ENCODE results near the gene MMD.

MMD gene

GRCh38 chr17:55458287-55458900 lies 36.8 kb upstream of the MMD start:
- H3K4me3 ChIP-seq (ENCODE audit: control insufficient read depth, low read depth, low read length), result no peak overlapping the region
- TF ChIP-seq CTCF (IDR thresholded peaks at IDR 0.05; ENCODE audit: control insufficient read depth, insufficient read depth, low read depth, low read length, missing control alignments), result no peak
- no peak for DNase-seq (ENCODE audit: low read depth)

GRCh38 chr17:55456307-55457240 lies 34.9 kb upstream of the MMD start:
- no peak for DNase-seq (ENCODE audit: low read depth)
- no peak overlapping the region for H3K4me3 ChIP-seq (ENCODE audit: control insufficient read depth, low read depth, low read length)
- TF ChIP-seq CTCF (IDR thresholded peaks at IDR 0.05; ENCODE audit: control insufficient read depth, insufficient read depth, low read depth, low read length, missing control alignments), result no peak

GRCh38 chr17:55454906-55455474 lies 33.4 kb upstream of the MMD start:
- H3K4me3 ChIP-seq (ENCODE audit: control insufficient read depth, low read depth, low read length), result no peak overlapping the region
- TF ChIP-seq CTCF (IDR thresholded peaks at IDR 0.05; ENCODE audit: control insufficient read depth, insufficient read depth, low read depth, low read length, missing control alignments), result no peak
- DNase-seq (ENCODE audit: low read depth), result peak; percentile 84

GRCh38 chr17:55453839-55454557 lies 32.4 kb upstream of the MMD start:
- no peak for TF ChIP-seq CTCF (IDR thresholded peaks at IDR 0.05; ENCODE audit: control insufficient read depth, insufficient read depth, low read depth, low read length, missing control alignments)
- no peak for DNase-seq (ENCODE audit: low read depth)
- no peak overlapping the region for H3K4me3 ChIP-seq (ENCODE audit: control insufficient read depth, low read depth, low read length)

GRCh38 chr17:55452139-55452790 lies 30.6 kb upstream of the MMD start:
- DNase-seq (ENCODE audit: low read depth), result no peak
- no peak for TF ChIP-seq CTCF (IDR thresholded peaks at IDR 0.05; ENCODE audit: control insufficient read depth, insufficient read depth, low read depth, low read length, missing control alignments)
- H3K4me3 ChIP-seq (ENCODE audit: control insufficient read depth, low read depth, low read length), result no peak overlapping the region

- no peak overlapping the region for H3K4me3 ChIP-seq (ENCODE audit: control insufficient read depth, low read depth, low read length)
- no peak for TF ChIP-seq CTCF (IDR thresholded peaks at IDR 0.05; ENCODE audit: control insufficient read depth, insufficient read depth, low read depth, low read length, missing control alignments)
- DNase-seq (ENCODE audit: low read depth), result no peak
These were observed 30.1 kb upstream of the MMD start for GRCh38 chr17:55451758-55452138.
